NCI-H510A (cell line): ENCODE data around the gene NDRG2.
"Not testable (repeated sequence)": the region's sequence is repeated elsewhere in the genome, so short reads cannot be mapped to it uniquely, and the experiment has no call there.

Experiments
- DNase-seq: peaks from one replicate; lab custom pipeline; 2025; lab: John Stamatoyannopoulos, UW

Gene NDRG2

GRCh38 chr14:21009721-21010120 lies 15.1 kb downstream of the NDRG2 start:
- DNase-seq, result not testable (repeated sequence)

DNA sequence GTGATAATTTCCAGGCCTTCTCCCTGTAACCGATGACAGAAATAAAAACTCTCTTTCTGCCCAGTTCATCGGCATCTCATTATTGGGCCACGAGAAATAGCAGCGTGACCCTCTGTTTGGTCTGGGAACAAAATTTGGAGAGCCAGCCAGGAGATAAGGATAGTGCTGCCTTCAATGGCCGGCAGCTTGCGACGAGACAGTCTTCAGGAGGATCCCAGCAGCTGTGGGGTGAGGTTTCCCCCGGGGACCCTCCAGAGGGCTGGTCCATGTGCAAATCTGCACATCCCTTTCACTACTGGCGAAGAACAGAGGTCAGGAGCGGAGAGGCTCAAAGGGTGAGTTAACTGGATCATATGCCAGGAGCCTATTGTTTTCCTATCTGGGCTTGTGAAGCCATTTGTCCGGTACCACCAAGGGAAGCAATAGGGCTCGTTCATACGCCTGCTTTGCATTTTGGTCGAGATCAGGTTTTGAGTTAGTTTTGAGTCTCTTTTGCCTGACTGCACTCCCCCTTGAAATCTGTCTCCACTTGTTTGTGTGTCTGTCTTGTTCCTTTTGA lies 21.0 kb downstream of the NDRG2 start:
- DNase-seq, result no peak

GRCh38 chr14:21001218-21001617 lies 23.6 kb downstream of the NDRG2 start:
- no peak for DNase-seq

- no peak for DNase-seq
These were observed 25.3 kb downstream of the NDRG2 start for GRCh38 chr14:20999591-20999990.

DNA sequence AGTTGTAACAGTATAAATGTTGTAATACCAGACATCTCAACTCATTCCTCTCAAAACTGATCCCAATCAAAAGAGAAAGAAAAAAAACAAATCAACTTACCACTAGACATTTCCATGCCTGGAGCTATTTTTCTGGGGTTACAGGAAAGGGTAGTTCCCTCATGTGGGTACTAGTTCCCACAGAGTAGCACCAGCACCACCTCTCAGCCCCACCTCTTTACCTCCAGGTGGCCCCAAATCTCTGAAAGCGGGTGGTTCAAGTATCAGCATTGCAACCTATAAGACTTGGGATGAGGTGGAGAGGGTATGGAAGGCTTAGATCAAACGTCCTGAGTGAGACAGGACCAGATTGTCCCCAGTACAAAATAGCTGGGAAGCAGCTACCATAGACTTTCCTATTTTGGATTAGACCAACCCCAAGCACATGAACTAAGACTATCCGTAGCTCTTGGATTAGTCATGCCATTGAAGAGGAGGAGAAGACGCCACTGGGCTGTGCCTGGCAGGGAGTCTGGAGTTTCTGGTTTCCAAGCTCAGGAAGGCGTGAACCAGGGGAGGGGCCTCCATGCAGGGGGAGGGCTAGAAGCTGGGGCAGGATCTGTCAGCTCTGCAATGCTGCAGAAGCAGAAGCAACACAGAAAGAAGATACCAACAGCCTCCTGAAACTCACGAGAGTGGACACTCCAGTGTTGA lies 26.0 kb downstream of the NDRG2 start, which contains the start of gene SLC39A2:
SLC39A2 (plus strand) TSS at position 620 of the 693 bp plus-strand sequence. CDS start 154 bp downstream, outside the sequence.
- DNase-seq, result no peak

GRCh38 chr14:20998139-20998538 lies 26.7 kb downstream of the NDRG2 start:
- DNase-seq, result no peak

GRCh38 chr14:20997564-20997963 lies 27.3 kb downstream of the NDRG2 start:
- DNase-seq, result no peak

- no peak for DNase-seq
These were observed 27.7 kb downstream of the NDRG2 start for GRCh38 chr14:20997115-20997514.

- DNase-seq, result no peak
These were observed 28.3 kb downstream of the NDRG2 start for GRCh38 chr14:20996521-20996920.

DNA sequence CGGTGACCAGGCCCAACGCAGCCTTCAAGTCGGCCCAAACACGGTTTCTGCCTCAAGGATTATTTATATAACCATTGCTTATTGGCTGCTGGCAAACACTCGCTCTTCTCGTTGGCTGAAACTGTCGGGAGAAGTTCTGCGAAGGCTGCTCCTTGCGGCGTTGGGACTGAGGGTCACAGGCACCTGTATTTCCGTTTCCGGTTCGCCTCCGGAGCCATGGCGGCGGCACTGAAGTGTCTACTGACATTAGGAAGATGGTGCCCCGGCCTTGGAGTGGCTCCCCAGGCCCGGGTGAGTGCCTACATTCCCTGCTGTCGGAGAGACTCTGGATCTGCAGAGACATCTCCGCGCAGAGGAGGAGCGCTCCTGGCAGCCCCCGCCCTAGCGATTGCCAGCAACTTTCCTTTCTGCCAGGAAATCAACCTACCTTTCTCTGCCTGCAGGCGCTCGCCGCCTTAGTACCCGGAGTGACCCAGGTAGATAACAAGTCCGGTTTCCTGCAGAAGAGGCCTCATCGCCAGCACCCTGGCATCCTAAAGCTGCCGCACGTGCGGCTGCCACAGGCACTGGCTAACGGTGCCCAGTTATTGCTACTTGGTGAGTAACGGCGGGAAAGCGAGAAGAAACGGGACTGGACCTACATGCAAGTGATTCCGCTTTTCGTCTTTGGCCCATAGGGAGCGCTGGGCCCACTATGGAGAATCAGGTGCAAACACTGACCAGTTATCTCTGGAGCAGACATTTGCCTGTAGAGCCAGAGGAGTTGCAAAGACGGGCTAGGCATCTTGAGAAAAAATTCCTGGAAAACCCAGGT lies 34.9 kb downstream of the NDRG2 start, which contains the start of gene METTL17:
METTL17 (plus strand) TSS at position 194 of the 814 bp plus-strand sequence; CDS start at position 217, 23 bp downstream.
- peak; percentile 84 for DNase-seq

GRCh38 chr14:20989471-20989786 lies 35.4 kb downstream of the NDRG2 start:
- DNase-seq, result no peak

- DNase-seq, result no peak
These were observed 36.0 kb downstream of the NDRG2 start for GRCh38 chr14:20988717-20989470.

- no peak for DNase-seq
These were observed 38.0 kb downstream of the NDRG2 start for GRCh38 chr14:20986811-20987210.

DNA sequence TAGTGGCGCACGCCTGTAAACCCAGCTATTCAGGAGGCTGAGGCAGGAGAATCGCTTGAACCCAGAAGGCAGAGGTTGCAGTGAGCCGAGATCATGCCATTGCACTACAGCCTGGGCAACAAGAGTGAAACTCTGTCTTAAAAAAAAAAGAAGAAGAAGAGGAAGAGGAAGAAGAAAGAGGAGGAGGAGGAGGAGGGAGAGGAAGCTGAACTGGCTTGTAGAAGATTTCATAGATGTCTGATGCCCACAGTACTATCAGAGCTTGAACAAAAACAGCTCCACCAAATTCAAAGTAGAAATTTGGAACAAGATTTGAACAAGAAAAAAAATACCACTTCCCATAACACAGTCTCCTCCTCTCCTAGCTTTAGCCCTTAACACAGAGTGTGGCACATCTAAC lies 39.2 kb downstream of the NDRG2 start:
- not testable (repeated sequence) for DNase-seq

DNA sequence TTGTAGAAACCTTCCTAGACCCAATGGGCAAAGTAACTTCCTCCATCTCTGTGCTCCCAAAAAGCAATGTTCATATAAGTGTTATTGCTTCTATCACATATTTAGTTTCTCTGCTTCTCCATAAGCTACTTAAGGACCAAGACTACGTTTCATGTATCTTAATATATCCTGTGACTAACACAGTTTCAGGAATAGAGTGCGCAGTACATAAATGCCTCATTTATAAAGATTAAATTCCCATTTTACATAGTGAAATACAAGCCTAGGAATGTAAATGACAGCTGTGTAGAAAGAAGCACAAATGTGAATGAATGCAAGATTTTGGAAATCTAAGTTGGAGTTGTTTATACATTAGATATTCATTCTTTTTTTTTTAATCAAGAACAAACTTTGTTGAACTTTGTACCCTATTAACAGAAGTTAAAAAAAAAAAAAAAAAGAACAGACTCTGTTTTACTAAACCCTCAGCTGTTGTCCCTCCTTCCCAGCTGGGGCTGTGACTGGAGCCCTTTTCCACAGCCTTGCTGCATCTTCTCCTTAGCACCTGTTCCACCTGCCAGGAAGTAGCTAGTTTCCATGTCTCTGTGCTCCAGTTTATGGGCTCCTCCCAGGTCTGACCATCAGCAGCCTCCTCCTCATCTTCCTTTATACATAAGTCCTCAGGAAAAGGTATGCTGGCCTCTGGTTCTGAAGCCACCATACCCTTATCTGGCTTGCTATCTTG lies 42.1 kb downstream of the NDRG2 start:
- DNase-seq, result no peak

- DNase-seq, result no peak
These were observed 44.0 kb downstream of the NDRG2 start for GRCh38 chr14:20980906-20981305.

GRCh38 chr14:20978687-20979086 lies 46.2 kb downstream of the NDRG2 start:
- DNase-seq, result no peak

DNA sequence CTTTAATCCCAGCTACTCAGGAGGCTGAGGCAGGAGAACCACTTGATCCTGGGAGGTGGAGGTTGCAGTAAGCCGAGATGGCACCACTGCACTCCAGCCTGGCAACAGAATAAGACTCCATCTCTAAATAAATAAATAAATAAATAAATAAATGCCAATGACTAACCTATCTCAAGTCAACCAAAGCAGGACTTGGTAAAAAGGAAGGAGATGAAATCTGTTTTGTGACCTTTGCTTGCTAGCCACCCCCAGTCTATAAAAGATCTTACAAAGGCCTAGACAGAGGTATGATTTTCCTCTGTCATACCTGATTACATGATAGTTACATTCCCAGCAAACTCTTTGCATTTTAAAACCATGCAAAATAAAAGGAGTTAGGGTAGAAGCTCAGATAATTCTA lies 48.6 kb downstream of the NDRG2 start:
- DNase-seq, result no peak

- no peak for DNase-seq
These were observed 51.4 kb downstream of the NDRG2 start for GRCh38 chr14:20973501-20973900.

DNA sequence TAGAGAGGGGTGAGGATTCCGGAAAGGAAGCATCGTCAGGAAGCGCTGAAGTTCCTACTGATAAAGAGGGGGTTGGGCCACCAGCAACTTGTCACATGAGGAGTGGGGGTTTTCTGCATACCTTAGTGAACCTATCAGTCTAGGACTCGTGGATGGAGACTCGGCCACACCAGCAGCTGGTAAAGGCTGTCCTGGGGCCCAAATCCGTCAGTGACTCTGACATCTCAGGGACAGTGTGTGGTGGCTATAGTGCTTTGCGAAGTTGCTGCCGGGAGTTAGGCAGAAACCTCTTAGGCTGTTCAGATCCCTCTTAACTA lies 53.2 kb downstream of the NDRG2 start:
- DNase-seq, result no peak

DNA sequence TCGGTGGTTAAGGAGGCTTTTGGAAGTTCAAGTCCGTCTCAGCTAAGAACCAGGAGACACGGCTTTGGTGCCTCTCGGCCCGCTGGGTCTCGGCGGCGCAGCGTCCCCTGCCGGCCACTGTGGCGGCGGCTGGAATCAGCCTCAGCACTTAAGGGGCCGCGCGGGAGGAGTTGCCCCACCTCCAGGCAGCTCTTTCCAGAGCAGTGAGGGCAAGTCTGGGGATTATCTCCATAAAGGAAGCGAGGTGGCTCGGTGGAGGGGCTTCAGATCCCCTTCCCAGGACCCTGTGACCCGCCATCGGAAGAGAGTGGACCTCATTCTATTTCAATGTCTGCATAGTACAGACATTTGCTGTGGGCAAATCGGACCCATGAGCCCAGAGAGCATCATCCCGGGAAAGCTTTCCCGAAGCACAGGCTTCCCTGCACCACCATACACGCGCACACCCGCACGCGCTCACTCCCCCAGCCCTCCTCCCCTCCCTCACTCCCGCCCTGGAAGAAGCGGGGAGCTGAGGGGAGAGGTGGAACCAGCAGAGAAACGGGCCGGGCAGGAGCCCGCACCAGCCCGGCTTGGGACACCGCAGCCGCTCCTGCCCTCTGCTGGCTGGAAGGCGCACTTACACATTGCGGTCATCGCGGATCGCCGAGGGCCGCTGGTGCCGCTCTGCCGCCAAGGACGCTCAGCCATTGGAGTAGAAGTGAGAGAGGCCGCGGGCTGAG lies 53.7 kb downstream of the NDRG2 start:
- DNase-seq, result peak; percentile 17
